ENCODE results near the gene GYG1. TPM values are rescaled to one million over a fixed set of nuclear protein-coding genes. Genes with fewer than 3 reads are reported as not detected.

The GYG1 gene
- total RNA-seq (ENCODE audit: unreplicated experiment): 44.8 TPM
- long read RNA-seq, transcript GYG1-201 (7 exons, 1,890 nt): major isoform, 37 of 47 reads
- long read RNA-seq, partial matches to known transcripts: 2 of 47 reads
- long read RNA-seq, other reads (novel, unspliced or antisense): 7 of 47 reads

DNA sequence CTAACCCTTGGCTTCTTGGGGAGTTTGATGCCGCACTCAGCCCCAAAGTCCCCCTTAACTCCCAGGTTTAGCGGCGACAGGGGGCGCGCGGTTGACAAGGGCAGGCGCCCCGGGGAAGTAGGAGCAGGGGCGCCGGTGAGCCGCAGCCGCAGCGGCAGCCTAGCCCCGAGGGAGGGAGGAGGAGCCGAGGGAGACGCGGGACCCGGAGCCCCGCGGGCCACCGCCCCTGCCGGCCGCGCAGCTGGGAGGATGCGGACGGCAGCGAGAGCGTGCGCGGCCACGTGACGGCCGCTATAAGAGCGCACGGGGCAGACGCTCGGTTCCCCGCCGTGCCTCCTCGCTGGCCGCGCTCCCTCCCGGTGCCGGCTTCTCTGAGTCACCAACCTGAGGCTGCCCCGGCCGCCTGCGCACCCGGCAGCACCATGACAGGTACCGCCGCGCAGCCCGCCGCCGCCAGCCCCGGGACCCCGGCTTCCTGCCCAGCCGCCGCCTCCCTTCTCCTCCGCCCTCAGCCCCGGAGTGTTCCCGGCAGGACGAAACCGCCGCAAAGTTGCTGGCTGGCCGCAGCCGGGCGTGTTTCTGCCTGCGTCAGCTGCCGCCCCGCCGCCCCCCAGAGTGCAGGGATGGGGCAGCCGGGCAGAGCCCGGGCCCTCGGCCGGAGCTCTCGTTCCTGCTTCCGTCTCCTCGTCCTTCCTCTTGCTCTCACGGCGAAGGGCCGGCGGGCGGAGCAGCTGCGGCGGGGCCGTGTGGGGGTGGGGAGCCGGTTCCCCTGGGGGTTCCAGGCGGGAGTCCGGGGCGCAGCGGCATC lies at the start of gene GYG1:
Gene GYG1, plus strand, starts transcription at position 322 of the 808 bp plus-strand sequence. Its CDS starts 101 bp downstream, at position 423.
- Mint-ChIP-seq H3K27me3 (ENCODE audit: unreplicated experiment) (peaks cover 7% of the 10 kb centered on the region), H3K27ac (ENCODE audit: unreplicated experiment) (peak within 1 kb of the TSS; percentile 39), H3K36me3 (ENCODE audit: low read depth, unreplicated experiment) (peaks cover 16% of the 10 kb centered on the region), H3K9me3 (ENCODE audit: unreplicated experiment) (no peaks in the 10 kb centered on the region), H3K4me3 (ENCODE audit: unreplicated experiment) (peak within 1 kb of the TSS; percentile 89), H3K4me1 (ENCODE audit: unreplicated experiment) (no peaks in the 10 kb centered on the region)
- peak; percentile 69 for DNase-seq (ENCODE audit: low spot score)
- TF ChIP-seq, protein P1, sequence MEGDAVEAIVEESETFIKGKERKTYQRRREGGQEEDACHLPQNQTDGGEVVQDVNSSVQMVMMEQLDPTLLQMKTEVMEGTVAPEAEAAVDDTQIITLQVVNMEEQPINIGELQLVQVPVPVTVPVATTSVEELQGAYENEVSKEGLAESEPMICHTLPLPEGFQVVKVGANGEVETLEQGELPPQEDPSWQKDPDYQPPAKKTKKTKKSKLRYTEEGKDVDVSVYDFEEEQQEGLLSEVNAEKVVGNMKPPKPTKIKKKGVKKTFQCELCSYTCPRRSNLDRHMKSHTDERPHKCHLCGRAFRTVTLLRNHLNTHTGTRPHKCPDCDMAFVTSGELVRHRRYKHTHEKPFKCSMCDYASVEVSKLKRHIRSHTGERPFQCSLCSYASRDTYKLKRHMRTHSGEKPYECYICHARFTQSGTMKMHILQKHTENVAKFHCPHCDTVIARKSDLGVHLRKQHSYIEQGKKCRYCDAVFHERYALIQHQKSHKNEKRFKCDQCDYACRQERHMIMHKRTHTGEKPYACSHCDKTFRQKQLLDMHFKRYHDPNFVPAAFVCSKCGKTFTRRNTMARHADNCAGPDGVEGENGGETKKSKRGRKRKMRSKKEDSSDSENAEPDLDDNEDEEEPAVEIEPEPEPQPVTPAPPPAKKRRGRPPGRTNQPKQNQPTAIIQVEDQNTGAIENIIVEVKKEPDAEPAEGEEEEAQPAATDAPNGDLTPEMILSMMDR (IDR thresholded peaks at IDR 0.05; ENCODE audit: unreplicated experiment): no peak

GRCh38 chr3:148943506-148944205 lies 47.7 kb upstream of the GYG1 start:
- no peak overlapping the region for H3K4me3 Mint-ChIP-seq (ENCODE audit: unreplicated experiment)
- no peaks in the 10 kb centered on the region for H3K9me3 Mint-ChIP-seq (ENCODE audit: unreplicated experiment)
- H3K27me3 Mint-ChIP-seq (ENCODE audit: unreplicated experiment): no peaks in the 10 kb centered on the region
- no peaks in the 10 kb centered on the region for H3K36me3 Mint-ChIP-seq (ENCODE audit: low read depth, unreplicated experiment)
- TF ChIP-seq, protein P1 (IDR thresholded peaks at IDR 0.05; ENCODE audit: unreplicated experiment): peak; percentile 83
- H3K27ac Mint-ChIP-seq (ENCODE audit: unreplicated experiment): no peak overlapping the region
- DNase-seq (ENCODE audit: low spot score): no peak
- H3K4me1 Mint-ChIP-seq (ENCODE audit: unreplicated experiment): no peaks in the 10 kb centered on the region

DNA sequence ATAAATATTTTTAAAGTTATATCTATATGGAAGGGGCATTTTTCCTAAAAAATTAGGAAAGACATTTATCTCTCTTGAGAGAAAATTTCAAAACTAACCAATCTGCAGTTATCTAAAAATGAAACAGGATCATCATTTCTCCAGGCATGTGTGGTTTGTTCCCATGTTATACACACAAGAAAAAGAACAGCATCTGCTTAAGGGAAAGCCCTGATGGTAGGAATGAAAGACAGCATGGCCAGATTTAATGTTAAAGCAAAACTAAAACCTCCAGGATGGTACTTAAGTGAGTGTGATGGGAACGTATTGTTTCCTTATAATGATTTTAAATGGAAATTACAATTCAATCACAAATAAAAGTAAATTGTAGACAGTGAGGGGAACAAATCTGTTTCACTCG lies 46.2 kb upstream of the GYG1 start:
- Mint-ChIP-seq H3K4me1 (ENCODE audit: unreplicated experiment) (no peaks in the 10 kb centered on the region), H3K27me3 (ENCODE audit: unreplicated experiment) (no peaks in the 10 kb centered on the region), H3K36me3 (ENCODE audit: low read depth, unreplicated experiment) (no peaks in the 10 kb centered on the region), H3K4me3 (ENCODE audit: unreplicated experiment) (no peak overlapping the region), H3K27ac (ENCODE audit: unreplicated experiment) (no peak overlapping the region), H3K9me3 (ENCODE audit: unreplicated experiment) (no peaks in the 10 kb centered on the region)
- no peak for DNase-seq (ENCODE audit: low spot score)
- TF ChIP-seq, protein P1 (IDR thresholded peaks at IDR 0.05; ENCODE audit: unreplicated experiment): no peak

DNA sequence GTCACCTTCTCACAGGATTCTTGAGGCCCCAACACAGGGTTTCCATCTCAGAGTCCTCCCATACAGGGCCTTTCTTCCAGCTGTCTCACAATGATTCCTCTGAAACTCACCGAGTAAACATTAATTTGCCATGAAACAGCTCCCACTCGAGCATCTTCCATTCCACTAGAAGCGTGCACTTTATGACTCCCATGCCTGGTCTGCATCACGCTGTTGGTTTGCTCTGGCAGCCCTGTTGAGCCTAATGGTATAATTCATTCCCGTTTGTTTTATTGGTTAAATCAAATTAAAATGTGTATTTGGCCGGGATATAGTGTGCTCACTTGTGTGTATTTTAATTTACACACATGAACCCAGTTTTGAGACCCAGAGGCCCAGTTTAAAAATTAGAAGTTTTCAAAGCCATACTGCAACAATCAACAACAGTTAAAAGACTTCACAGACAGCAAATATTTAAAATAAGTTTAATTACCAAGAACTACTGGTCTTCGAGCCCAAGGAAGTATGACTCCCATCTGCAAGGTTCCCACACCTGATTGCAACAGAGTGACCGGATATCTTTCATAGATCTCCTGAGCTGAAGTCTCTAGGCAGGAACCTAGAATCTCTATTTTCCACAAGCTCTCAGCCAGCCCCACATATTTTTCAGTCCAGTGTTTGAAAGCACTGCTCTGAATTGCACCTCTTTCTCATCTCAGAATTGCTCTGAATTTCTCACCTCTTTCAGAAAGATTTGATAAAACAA lies 42.3 kb upstream of the GYG1 start:
- no peak overlapping the region for H3K4me3 Mint-ChIP-seq (ENCODE audit: unreplicated experiment)
- no peaks in the 10 kb centered on the region for H3K9me3 Mint-ChIP-seq (ENCODE audit: unreplicated experiment)
- no peak overlapping the region for H3K27ac Mint-ChIP-seq (ENCODE audit: unreplicated experiment)
- H3K27me3 Mint-ChIP-seq (ENCODE audit: unreplicated experiment): no peaks in the 10 kb centered on the region
- no peaks in the 10 kb centered on the region for H3K36me3 Mint-ChIP-seq (ENCODE audit: low read depth, unreplicated experiment)
- H3K4me1 Mint-ChIP-seq (ENCODE audit: unreplicated experiment): no peaks in the 10 kb centered on the region
- TF ChIP-seq, protein P1 (IDR thresholded peaks at IDR 0.05; ENCODE audit: unreplicated experiment): no peak
- DNase-seq (ENCODE audit: low spot score): no peak

All from endothelial cell (in vitro differentiated cells).